Activated CD8-positive, alpha-beta memory T cell treated with anti-CD3 and anti-CD28 coated beads for 1 hour (primary cell): ENCODE results near the gene PDE11A.

Source experiments
- DNase-seq, 2 donors: peaks; one replicate each; pipeline ENCODE4 v3.0.0-alpha.2; 2020; ENCODE audit warnings: low read depth in 1 of 2; ENCODE audit errors: extremely low read depth in 1 of 2

Gene PDE11A

GRCh38 chr2:177585234-177585863 lies 487.2 kb downstream of the PDE11A start:
- no peak for DNase-seq

- no peak for DNase-seq
These were observed 488.4 kb downstream of the PDE11A start for GRCh38 chr2:177584030-177584692.

GRCh38 chr2:177582000-177582399 lies 490.6 kb downstream of the PDE11A start:
- DNase-seq, result no peak

- DNase-seq, result no peak
These were observed 493.0 kb downstream of the PDE11A start for GRCh38 chr2:177579486-177580036.

- DNase-seq, result no peak
These were observed 494.1 kb downstream of the PDE11A start for GRCh38 chr2:177578454-177578853.

- DNase-seq, result no peak
These were observed 495.5 kb downstream of the PDE11A start for GRCh38 chr2:177577075-177577474.

GRCh38 chr2:177575358-177575757 lies 497.2 kb downstream of the PDE11A start:
- DNase-seq, result no peak

GRCh38 chr2:177574356-177574755 lies 498.2 kb downstream of the PDE11A start:
- DNase-seq, result no peak
